ENCODE data around the gene CHMP2B.
"Not testable (repeated sequence)": the region's sequence is repeated elsewhere in the genome, so short reads cannot be mapped to it uniquely, and the experiment has no call there.

Gene CHMP2B

GRCh38 chr3:87270908-87271700 is 44.0 kb downstream of the CHMP2B start:
- FAIRE-seq, result no peak

GRCh38 chr3:87272718-87273341 is 45.7 kb downstream of the CHMP2B start:
- FAIRE-seq, result peak; percentile 78
- DNase-seq (ENCODE audit: insufficient read length), result no peak
- TF ChIP-seq POLR2A (IDR thresholded peaks at IDR 0.05; ENCODE audit: low read depth, low read length) (no peak), TAF1 (IDR thresholded peaks at IDR 0.05; ENCODE audit: borderline replicate concordance, low read depth, low read length) (no peak), POLR2AphosphoS5 (IDR thresholded peaks at IDR 0.05; ENCODE audit: low read depth, low read length) (no peak)

More at GRCh38 chr3:87270908-87271700, 44.0 kb downstream of the CHMP2B start:
- TF ChIP-seq TAF1 (IDR thresholded peaks at IDR 0.05; ENCODE audit: borderline replicate concordance, low read depth, low read length) (no peak), POLR2AphosphoS5 (IDR thresholded peaks at IDR 0.05; ENCODE audit: low read depth, low read length) (no peak), POLR2A (IDR thresholded peaks at IDR 0.05; ENCODE audit: low read depth, low read length) (no peak)
- DNase-seq (ENCODE audit: insufficient read length), result no peak

DNA sequence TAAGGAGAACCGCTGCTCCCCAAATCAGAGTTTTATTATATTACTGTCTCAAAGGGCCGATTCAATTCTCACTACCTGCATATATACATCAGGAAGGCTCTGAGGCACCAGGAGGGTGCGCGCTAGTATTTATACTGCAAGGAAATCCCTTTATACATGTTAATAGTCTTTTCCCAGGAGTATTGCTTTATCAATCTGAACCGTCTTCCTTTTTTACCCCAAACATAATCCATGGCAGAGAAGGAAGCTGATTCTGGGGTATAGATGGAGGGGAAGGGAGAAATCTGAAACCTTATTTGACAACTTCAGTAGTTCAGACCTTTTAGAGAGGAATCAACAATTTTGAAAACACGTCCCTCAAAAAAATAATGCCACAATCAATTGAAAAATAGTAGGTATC is 49.4 kb downstream of the CHMP2B start, which contains the start of gene POU1F1:
POU1F1 (minus strand) TSS at position 101 of the 400 bp plus-strand sequence. CDS start 122 bp downstream, outside the sequence.
- DNase-seq (ENCODE audit: insufficient read length) (no peak), FAIRE-seq (no peak)
- no peak for TF ChIP-seq POLR2A (IDR thresholded peaks at IDR 0.05; ENCODE audit: low read depth, low read length)
- no peak for TF ChIP-seq POLR2AphosphoS5 (IDR thresholded peaks at IDR 0.05; ENCODE audit: low read depth, low read length)
- no peak for TF ChIP-seq TAF1 (IDR thresholded peaks at IDR 0.05; ENCODE audit: borderline replicate concordance, low read depth, low read length)

GRCh38 chr3:87287011-87287410 is 59.9 kb downstream of the CHMP2B start:
- no peak for FAIRE-seq
- no peak for DNase-seq (ENCODE audit: insufficient read length)
- TF ChIP-seq TAF1 (IDR thresholded peaks at IDR 0.05; ENCODE audit: borderline replicate concordance, low read depth, low read length) (no peak), POLR2AphosphoS5 (IDR thresholded peaks at IDR 0.05; ENCODE audit: low read depth, low read length) (no peak), POLR2A (IDR thresholded peaks at IDR 0.05; ENCODE audit: low read depth, low read length) (no peak)

- DNase-seq (ENCODE audit: insufficient read length) (no peak), FAIRE-seq (no peak)
- TF ChIP-seq POLR2AphosphoS5 (IDR thresholded peaks at IDR 0.05; ENCODE audit: low read depth, low read length), result no peak
- no peak for TF ChIP-seq TAF1 (IDR thresholded peaks at IDR 0.05; ENCODE audit: borderline replicate concordance, low read depth, low read length)
- no peak for TF ChIP-seq POLR2A (IDR thresholded peaks at IDR 0.05; ENCODE audit: low read depth, low read length)
Measured at GRCh38 chr3:87288446-87288845, 61.3 kb downstream of the CHMP2B start.

GRCh38 chr3:87298111-87298718 is 71.1 kb downstream of the CHMP2B start:
- TF ChIP-seq TAF1 (IDR thresholded peaks at IDR 0.05; ENCODE audit: borderline replicate concordance, low read depth, low read length) (no peak), POLR2AphosphoS5 (IDR thresholded peaks at IDR 0.05; ENCODE audit: low read depth, low read length) (no peak), POLR2A (IDR thresholded peaks at IDR 0.05; ENCODE audit: low read depth, low read length) (no peak)
- DNase-seq (ENCODE audit: insufficient read length), result no peak
- FAIRE-seq, result peak; percentile 74

DNA sequence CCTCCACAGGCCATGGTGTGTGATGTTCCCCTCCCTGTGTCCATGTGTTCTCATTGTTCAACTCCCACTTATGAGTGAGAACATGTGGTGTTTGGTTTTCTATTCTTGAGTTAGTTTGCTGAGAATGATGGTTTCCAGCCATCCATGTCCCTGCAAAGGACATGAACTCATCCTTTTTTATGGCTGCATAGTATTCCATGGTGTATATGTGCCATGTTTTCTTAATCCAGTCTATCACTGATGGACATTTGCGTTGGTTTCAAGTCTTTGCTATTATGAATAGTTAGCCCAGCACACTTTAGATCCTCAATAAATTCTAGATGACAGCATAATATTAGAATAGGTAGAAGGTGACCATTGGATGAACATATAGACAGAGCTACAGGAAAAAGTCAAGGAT is 77.9 kb downstream of the CHMP2B start:
- not testable (repeated sequence) for DNase-seq (ENCODE audit: insufficient read length); FAIRE-seq
